ENCODE data around the gene COPZ2. TPM values are rescaled to one million over a fixed set of nuclear protein-coding genes. Genes with fewer than 3 reads are reported as not detected.

Gene COPZ2
- polyA plus RNA-seq, 3 donors = 4.2 to 12.2 (median 6.9) TPM

DNA sequence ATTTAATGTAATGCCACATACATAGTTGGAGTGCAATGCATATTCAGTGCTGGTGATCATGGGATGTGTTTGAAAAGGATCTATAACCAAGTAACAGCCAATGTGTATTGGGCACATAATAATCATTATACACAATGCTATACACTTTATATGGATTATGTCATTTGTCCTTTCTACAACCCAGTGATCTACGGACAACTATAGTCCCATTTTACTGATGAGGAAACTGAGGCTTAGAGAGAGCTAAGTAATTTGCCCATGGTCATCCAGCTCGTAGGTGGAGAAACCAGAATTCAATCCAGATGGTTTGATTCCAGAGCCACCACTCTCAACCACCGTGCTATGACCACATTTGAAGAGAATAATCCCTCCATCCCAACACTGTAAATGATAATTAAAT is 27.4 kb downstream of the COPZ2 start:
- Histone ChIP-seq H3K4me2 (replicated peaks; ENCODE audit: extremely low read depth, low read length, poor library complexity, severe bottlenecking) (no peak overlapping the region), H3K36me3 (replicated peaks in 1 of 2; ENCODE audit: control insufficient read depth in 1 of 2, insufficient read depth in 2 of 2, low read length in 2 of 2) (no peaks in the 10 kb centered on the region), H4K20me1 (ENCODE audit: insufficient read depth, low read length) (no peaks in the 10 kb centered on the region), H3K4me1 (ENCODE audit: control insufficient read depth in 1 of 2, insufficient read depth in 2 of 2, low read length in 2 of 2) (peaks cover 27 to 52% of the 10 kb centered on the region in 2 donors), H3K4me3 (replicated peaks in 1 of 3; ENCODE audit: low read depth in 2 of 3, low read length in 3 of 3) (no peak overlapping the region), H3K9ac (ENCODE audit: insufficient read depth, low read length, poor library complexity, severe bottlenecking) (no peak overlapping the region), H3K79me2 (ENCODE audit: insufficient read depth, low read length) (no peaks in the 10 kb centered on the region), H3K27ac (ENCODE audit: low read depth in 1 of 2, low read length in 2 of 2) (no peak overlapping the region), H3K27me3 (ENCODE audit: control insufficient read depth in 2 of 2, insufficient read depth in 2 of 2, low read length in 2 of 2) (peaks cover 4 to 26% of the 10 kb centered on the region in 2 donors), H3K9me3 (replicated peaks in 1 of 2; ENCODE audit: control insufficient read depth in 1 of 2, insufficient read depth in 1 of 2, low read length in 2 of 2) (no peaks in the 10 kb centered on the region), H2AFZ (ENCODE audit: insufficient read depth, low read depth, low read length, poor library complexity, severe bottlenecking) (no peak overlapping the region)
- H3K4me3 Mint-ChIP-seq = no peak overlapping the region
- no peak for DNase-seq
- H3K9me3 Mint-ChIP-seq = peaks cover 0 to 2% (median 0%) of the 10 kb centered on the region in 7 donors
- intact Hi-C loops (cut with micrococcal nuclease) = no loop called here
- TF ChIP-seq, protein P1, sequence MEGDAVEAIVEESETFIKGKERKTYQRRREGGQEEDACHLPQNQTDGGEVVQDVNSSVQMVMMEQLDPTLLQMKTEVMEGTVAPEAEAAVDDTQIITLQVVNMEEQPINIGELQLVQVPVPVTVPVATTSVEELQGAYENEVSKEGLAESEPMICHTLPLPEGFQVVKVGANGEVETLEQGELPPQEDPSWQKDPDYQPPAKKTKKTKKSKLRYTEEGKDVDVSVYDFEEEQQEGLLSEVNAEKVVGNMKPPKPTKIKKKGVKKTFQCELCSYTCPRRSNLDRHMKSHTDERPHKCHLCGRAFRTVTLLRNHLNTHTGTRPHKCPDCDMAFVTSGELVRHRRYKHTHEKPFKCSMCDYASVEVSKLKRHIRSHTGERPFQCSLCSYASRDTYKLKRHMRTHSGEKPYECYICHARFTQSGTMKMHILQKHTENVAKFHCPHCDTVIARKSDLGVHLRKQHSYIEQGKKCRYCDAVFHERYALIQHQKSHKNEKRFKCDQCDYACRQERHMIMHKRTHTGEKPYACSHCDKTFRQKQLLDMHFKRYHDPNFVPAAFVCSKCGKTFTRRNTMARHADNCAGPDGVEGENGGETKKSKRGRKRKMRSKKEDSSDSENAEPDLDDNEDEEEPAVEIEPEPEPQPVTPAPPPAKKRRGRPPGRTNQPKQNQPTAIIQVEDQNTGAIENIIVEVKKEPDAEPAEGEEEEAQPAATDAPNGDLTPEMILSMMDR (IDR thresholded peaks at IDR 0.05) = no peak
- WGBS (ENCODE audit: insufficient coverage) = no CpG with 5 or more reads among the region's 3 CpGs
- peaks cover 48% of the 10 kb centered on the region for H3K4me1 Mint-ChIP-seq
- H3K36me3 Mint-ChIP-seq = peaks cover 3 to 19% of the 10 kb centered on the region in 2 donors
- H3K27me3 Mint-ChIP-seq (ENCODE audit: low read depth in 3 of 3) = peaks cover 26 to 44% (median 40%) of the 10 kb centered on the region in 3 donors
- no peak overlapping the region for H3K27ac Mint-ChIP-seq

DNA sequence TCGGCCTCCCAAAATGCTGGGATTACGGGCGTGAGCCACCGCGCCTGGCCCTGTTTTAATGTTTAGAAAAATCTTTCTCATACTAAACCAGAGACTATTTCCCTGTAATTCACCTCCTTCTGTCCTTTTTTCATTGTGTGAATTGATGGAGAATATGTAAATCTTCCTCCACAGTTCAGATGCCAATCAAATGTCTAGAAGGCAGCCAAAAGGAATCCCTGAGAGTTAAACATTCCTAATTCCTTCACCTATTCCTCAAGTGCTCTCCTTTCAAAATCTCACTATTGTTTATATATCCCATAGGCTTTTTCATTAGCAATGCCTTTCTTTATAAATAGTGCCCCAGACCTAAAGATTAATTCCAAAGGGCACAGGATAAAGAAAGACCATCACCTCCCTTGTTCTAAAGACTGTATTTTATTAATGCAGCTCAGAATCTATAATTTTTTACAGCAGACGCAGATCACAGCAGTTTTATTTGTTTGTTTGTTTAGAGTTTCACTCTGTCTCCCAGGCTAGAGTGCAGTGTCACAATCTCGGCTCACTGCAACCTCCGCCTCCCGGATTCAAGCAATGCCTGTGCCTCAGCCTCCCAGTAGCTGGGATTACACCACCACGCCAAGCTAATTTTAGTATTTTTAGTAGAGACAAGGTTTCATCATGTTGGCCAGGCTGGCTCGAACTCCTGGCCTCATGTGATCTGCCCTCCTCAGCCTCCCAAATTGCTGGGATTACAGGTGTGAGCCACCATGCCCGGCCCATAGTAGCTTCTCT is 30.5 kb downstream of the COPZ2 start:
- Mint-ChIP-seq H3K4me1 (peaks cover 68% of the 10 kb centered on the region), H3K9me3 (peaks cover 0 to 2% (median 0%) of the 10 kb centered on the region in 7 donors), H3K36me3 (peaks cover 2 to 3% of the 10 kb centered on the region in 2 donors), H3K4me3 (peak overlapping the region; percentile 6 to 23), H3K27me3 (ENCODE audit: low read depth in 3 of 3) (peaks cover 5 to 17% (median 16%) of the 10 kb centered on the region in 3 donors), H3K27ac (peak overlapping the region; percentile 2 to 78 (median 74))
- Histone ChIP-seq H3K4me3 (replicated peaks in 1 of 3; ENCODE audit: low read depth in 2 of 3, low read length in 3 of 3) (peak overlapping the region in 1 of 3 experiments; percentile 20), H3K27ac (ENCODE audit: low read depth in 1 of 2, low read length in 2 of 2) (peak overlapping the region; percentile 9 to 36), H3K9ac (ENCODE audit: insufficient read depth, low read length, poor library complexity, severe bottlenecking) (no peak overlapping the region), H3K36me3 (replicated peaks in 1 of 2; ENCODE audit: control insufficient read depth in 1 of 2, insufficient read depth in 2 of 2, low read length in 2 of 2) (no peaks in the 10 kb centered on the region), H3K4me2 (replicated peaks; ENCODE audit: extremely low read depth, low read length, poor library complexity, severe bottlenecking) (peak overlapping the region; percentile 19), H3K9me3 (replicated peaks in 1 of 2; ENCODE audit: control insufficient read depth in 1 of 2, insufficient read depth in 1 of 2, low read length in 2 of 2) (no peaks in the 10 kb centered on the region), H3K4me1 (ENCODE audit: control insufficient read depth in 1 of 2, insufficient read depth in 2 of 2, low read length in 2 of 2) (peaks cover 53 to 72% of the 10 kb centered on the region in 2 donors), H4K20me1 (ENCODE audit: insufficient read depth, low read length) (no peaks in the 10 kb centered on the region), H3K79me2 (ENCODE audit: insufficient read depth, low read length) (no peaks in the 10 kb centered on the region), H2AFZ (ENCODE audit: insufficient read depth, low read depth, low read length, poor library complexity, severe bottlenecking) (no peak overlapping the region), H3K27me3 (ENCODE audit: control insufficient read depth in 2 of 2, insufficient read depth in 2 of 2, low read length in 2 of 2) (peaks cover 0 to 6% of the 10 kb centered on the region in 2 donors)
- DNase-seq = peak in 1 of 3 donors; percentile 39
- 80% methylated on average over 1 of the region's 12 CpGs for WGBS (ENCODE audit: insufficient coverage)
- TF ChIP-seq, protein P1 (IDR thresholded peaks at IDR 0.05) = no peak
- intact Hi-C loops (cut with micrococcal nuclease) = no loop called here
